Vagina (tissue), 2 donors: Measurements from ENCODE around the gene GJA4. TPM values are rescaled to one million over a fixed set of nuclear protein-coding genes. Genes with fewer than 3 reads are reported as not detected.
A peak's percentile ranks its signal among the peaks of the same experiment; 100 is the strongest.
"Not testable (repeated sequence)": the region's sequence is repeated elsewhere in the genome, so short reads cannot be mapped to it uniquely, and the experiment has no call there.

Experiments used
- DNase-seq, 2 donors: peaks; one replicate each; pipeline ENCODE4 v3.0.0-alpha.2; 2017; ENCODE audit errors: extremely low spot score in 2 of 2
- H3K27ac ChIP-seq: fragments of 200-600 bp; sonication (generic); one replicate; pipeline ENCODE4 v1.5.1; 2019
- H3K27me3 ChIP-seq: fragments of 200-600 bp; sonication (generic); one replicate; pipeline ENCODE4 v1.5.1; 2019
- H3K36me3 ChIP-seq, 2 donors: fragments of 200-600 bp; sonication (generic); one replicate each; pipeline ENCODE4 v1.5.1; 2017 to 2019
- H3K4me1 ChIP-seq: fragments of 200-600 bp; sonication (generic); one replicate; pipeline ENCODE4 v1.5.1; 2019
- H3K4me3 ChIP-seq, 2 donors: fragments of 200-600 bp; sonication (generic); 1 replicate in 1 of 2; 2 replicates in 1 of 2; pipeline ENCODE4 v1.5.1; 2016 to 2019
- H3K9me3 ChIP-seq: fragments of 200-600 bp; sonication (generic); one replicate; pipeline ENCODE4 v1.5.1; 2019
- CTCF ChIP-seq, 3 experiments: fragments of 450-650 bp in 2 of 3; fragments of 200-600 bp in 1 of 3; sonication (generic) in 1 of 3; IDR thresholded peaks; one replicate each; pipeline ENCODE4 v1.5.1; 2017 to 2019; ENCODE audit warnings: antibody characterized with exemption in 3 of 3, mild to moderate bottlenecking in 2 of 3, moderate library complexity in 2 of 3
- POLR2A ChIP-seq, 2 donors: fragments of 450-650 bp; IDR thresholded peaks; one replicate each; pipeline ENCODE4 v1.6.1; 2017; ENCODE audit warnings: antibody characterized with exemption in 2 of 2, mild to moderate bottlenecking in 2 of 2, moderate library complexity in 2 of 2
- POLR2AphosphoS5 ChIP-seq, 2 donors: sonication (generic); formaldehyde crosslinking; IDR thresholded peaks; one replicate each; pipeline ENCODE4 v1.9.0; 2017; ENCODE audit warnings: antibody characterized with exemption in 2 of 2, mild to moderate bottlenecking in 2 of 2, low read depth in 1 of 2; ENCODE audit not compliant: insufficient read depth in 1 of 2
- intact Hi-C: fragments of 100-400 bp; cut with DNase I; formaldehyde crosslinking; loops from one replicate; pipeline ENCODE4 v1.15.1; 2023
- total RNA-seq: library from RNA; depleted of rRNA; stranded (reverse); fragments of >200 nt; gene quantifications from one replicate; pipeline ENCODE4 v1.2.3, GENCODE V29; 2016

The GJA4 gene
- total RNA-seq, 1 donor from 2014 or later, result 28.5 TPM

GRCh38 chr1:34763142-34763781 lies 29.5 kb upstream of the GJA4 start:
- Histone ChIP-seq H3K27ac (no peak overlapping the region), H3K4me1 (peaks cover 5% of the 10 kb centered on the region), H3K9me3 (no peaks in the 10 kb centered on the region), H3K4me3 (no peak overlapping the region), H3K36me3 (no peaks in the 10 kb centered on the region), H3K27me3 (no peaks in the 10 kb centered on the region)
- intact Hi-C loops, result no loop called here
- DNase-seq, result no peak
- TF ChIP-seq CTCF (IDR thresholded peaks at IDR 0.05), result no peak
- peak in 1 of 2 donors; percentile 33 for TF ChIP-seq POLR2AphosphoS5 (IDR thresholded peaks at IDR 0.05; ENCODE audit: insufficient read depth in 1 of 2, low read depth in 1 of 2)

DNA sequence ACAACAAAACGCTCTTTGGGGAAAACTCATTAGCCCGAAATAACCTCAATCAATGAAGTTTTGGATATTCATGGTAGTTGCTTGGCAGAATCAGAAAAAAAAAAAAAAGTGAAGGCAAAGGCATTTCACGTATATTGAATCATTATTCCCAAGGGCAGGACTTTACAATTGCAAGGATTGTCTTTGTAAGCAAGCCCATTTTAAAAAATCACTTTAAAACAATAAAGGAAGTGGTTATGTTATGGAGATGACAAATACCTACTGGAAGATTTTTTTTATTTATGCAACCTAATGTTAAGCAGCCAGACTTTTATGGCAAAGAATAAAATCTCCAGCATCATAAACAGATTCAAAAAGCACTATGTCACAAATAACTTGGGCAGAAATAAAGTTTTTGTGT lies 23.9 kb upstream of the GJA4 start:
- intact Hi-C loops, result no loop called here
- H3K27ac ChIP-seq, result no peak overlapping the region
- H3K4me1 ChIP-seq, result no peaks in the 10 kb centered on the region
- H3K27me3 ChIP-seq, result no peaks in the 10 kb centered on the region
- no peaks in the 10 kb centered on the region for H3K9me3 ChIP-seq
- H3K4me3 ChIP-seq, result no peak overlapping the region
- TF ChIP-seq POLR2AphosphoS5 (IDR thresholded peaks at IDR 0.05; ENCODE audit: insufficient read depth in 1 of 2, low read depth in 1 of 2) (no peak), POLR2A (IDR thresholded peaks at IDR 0.05) (no peak), CTCF (IDR thresholded peaks at IDR 0.05) (no peak)
- no peaks in the 10 kb centered on the region for H3K36me3 ChIP-seq
- DNase-seq, result no peak

DNA sequence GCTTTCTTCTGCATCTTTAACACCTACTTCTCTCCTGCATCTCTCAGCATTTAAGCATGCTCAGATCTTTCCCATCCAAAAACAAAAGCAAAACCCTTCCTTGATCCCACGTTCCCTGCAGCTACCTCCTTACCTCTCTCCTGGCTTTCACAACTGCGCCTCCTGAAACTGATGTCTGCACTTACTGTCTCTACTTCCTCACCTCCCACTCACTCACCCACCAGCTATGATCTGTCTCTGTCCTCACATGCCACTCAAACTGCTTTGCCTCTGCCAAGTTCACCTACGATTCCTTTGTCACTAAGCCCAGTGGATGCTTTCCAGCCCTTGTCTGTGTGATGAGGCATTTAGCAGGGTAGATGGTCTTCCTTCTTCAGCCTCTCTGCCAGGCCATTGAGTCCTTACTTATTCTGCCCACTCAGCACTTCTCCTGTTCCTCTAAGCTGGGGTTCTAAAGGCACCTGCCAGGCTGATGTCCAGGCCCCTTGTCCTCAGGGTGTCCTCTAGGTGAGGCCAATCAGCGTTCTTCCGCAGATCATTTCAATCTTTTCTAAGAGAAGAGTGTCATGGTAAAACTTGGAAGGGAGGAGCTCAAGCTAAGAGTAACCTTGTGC lies 21.8 kb upstream of the GJA4 start:
- TF ChIP-seq POLR2AphosphoS5 (IDR thresholded peaks at IDR 0.05; ENCODE audit: insufficient read depth in 1 of 2, low read depth in 1 of 2), result no peak
- no peak for TF ChIP-seq POLR2A (IDR thresholded peaks at IDR 0.05)
- TF ChIP-seq CTCF (IDR thresholded peaks at IDR 0.05), result no peak
- intact Hi-C loops, result no loop called here
- DNase-seq, result no peak
- no peaks in the 10 kb centered on the region for H3K36me3 ChIP-seq
- no peaks in the 10 kb centered on the region for H3K27me3 ChIP-seq
- no peaks in the 10 kb centered on the region for H3K9me3 ChIP-seq
- no peaks in the 10 kb centered on the region for H3K4me1 ChIP-seq
- H3K4me3 ChIP-seq, result no peak overlapping the region
- H3K27ac ChIP-seq, result no peak overlapping the region

GRCh38 chr1:34771573-34772371 lies 21.0 kb upstream of the GJA4 start:
- no peaks in the 10 kb centered on the region for H3K9me3 ChIP-seq
- H3K27me3 ChIP-seq, result no peaks in the 10 kb centered on the region
- no peak overlapping the region for H3K4me3 ChIP-seq
- TF ChIP-seq POLR2A (IDR thresholded peaks at IDR 0.05) (no peak), POLR2AphosphoS5 (IDR thresholded peaks at IDR 0.05; ENCODE audit: insufficient read depth in 1 of 2, low read depth in 1 of 2) (no peak), CTCF (IDR thresholded peaks at IDR 0.05) (no peak)
- no peaks in the 10 kb centered on the region for H3K36me3 ChIP-seq
- H3K27ac ChIP-seq, result no peak overlapping the region
- DNase-seq, result no peak
- intact Hi-C loops, result no loop called here
- H3K4me1 ChIP-seq, result no peaks in the 10 kb centered on the region

GRCh38 chr1:34773114-34773513 lies 19.7 kb upstream of the GJA4 start:
- H3K4me1 ChIP-seq, H3K4me3 ChIP-seq, intact Hi-C loops, H3K36me3 ChIP-seq, DNase-seq, H3K27me3 ChIP-seq, H3K9me3 ChIP-seq, H3K27ac ChIP-seq: not testable (repeated sequence)
